Measurements from ENCODE around the gene CTNNA2.
A peak's percentile ranks its signal among the peaks of the same experiment; 100 is the strongest.

DNA sequence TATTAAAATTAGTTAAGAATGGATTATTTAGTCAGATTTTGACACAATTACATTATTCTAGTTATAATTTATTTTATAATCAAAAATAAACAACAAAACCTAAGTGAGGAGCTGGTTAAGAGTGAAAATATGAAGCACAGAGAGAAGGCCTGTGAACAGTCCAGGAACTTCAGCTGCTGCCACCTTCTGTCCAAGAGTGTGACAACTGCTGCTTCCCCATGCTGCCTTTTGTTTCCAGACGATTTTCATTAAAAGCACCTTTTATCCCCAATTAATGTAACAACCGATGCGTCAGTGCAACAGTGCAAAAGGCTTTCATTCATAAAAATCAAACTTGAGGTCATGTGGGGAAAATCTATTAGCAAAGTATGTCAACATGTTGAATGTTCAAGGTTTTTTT is 363.6 kb downstream of the CTNNA2 start:
- TF ChIP-seq, protein P1, sequence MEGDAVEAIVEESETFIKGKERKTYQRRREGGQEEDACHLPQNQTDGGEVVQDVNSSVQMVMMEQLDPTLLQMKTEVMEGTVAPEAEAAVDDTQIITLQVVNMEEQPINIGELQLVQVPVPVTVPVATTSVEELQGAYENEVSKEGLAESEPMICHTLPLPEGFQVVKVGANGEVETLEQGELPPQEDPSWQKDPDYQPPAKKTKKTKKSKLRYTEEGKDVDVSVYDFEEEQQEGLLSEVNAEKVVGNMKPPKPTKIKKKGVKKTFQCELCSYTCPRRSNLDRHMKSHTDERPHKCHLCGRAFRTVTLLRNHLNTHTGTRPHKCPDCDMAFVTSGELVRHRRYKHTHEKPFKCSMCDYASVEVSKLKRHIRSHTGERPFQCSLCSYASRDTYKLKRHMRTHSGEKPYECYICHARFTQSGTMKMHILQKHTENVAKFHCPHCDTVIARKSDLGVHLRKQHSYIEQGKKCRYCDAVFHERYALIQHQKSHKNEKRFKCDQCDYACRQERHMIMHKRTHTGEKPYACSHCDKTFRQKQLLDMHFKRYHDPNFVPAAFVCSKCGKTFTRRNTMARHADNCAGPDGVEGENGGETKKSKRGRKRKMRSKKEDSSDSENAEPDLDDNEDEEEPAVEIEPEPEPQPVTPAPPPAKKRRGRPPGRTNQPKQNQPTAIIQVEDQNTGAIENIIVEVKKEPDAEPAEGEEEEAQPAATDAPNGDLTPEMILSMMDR (IDR thresholded peaks at IDR 0.05) = peak in 2 of 6 experiments; percentile 12 to 23
- no peak for TF ChIP-seq POLR2A (IDR thresholded peaks at IDR 0.05)
